Naive thymus-derived CD4-positive, alpha-beta T cell (primary cell): Measurements from ENCODE around the gene GPAT2. TPM values are rescaled to one million over a fixed set of nuclear protein-coding genes. Genes with fewer than 3 reads are reported as not detected.
"Not testable (repeated sequence)": the region's sequence is repeated elsewhere in the genome, so short reads cannot be mapped to it uniquely, and the experiment has no call there.

Experiments
- ATAC-seq: fragments of 150-1000 bp; cut with Tn5 transposase; 2 replicates; pipeline ENCODE4 v1.10.0; 2021; ENCODE audit warnings: mild to moderate bottlenecking, moderate library complexity
- CTCF ChIA-PET: fragments of 350-600 bp; sonication (Branson Sonifier 250); formaldehyde crosslinking; loops from one replicate; lab custom pipeline; 2021; ENCODE audit warnings: antibody characterized with exemption; lab: Charles Lee
- POLR2A ChIA-PET: fragments of 350-600 bp; sonication (Branson Sonifier 250); formaldehyde crosslinking; loops from one replicate; lab custom pipeline; 2021; ENCODE audit warnings: antibody characterized with exemption, inconsistent platforms; lab: Charles Lee
- DNase-seq, 9 donors: peaks; one replicate each; pipeline versions ENCODE4 v3.0.0 to v3.0.0-alpha.2; 2020 to 2022; ENCODE audit warnings: mixed read lengths in 1 of 9
- H3K27ac ChIP-seq: one replicate; pipeline ENCODE4 v1.7.0; 2013; ENCODE audit warnings: mild to moderate bottlenecking, low read depth, low read length, moderate library complexity
- H3K27me3 ChIP-seq, 2 donors: one replicate each; pipeline ENCODE4 v1.7.0; 2013; ENCODE audit warnings: low read length in 2 of 2, mild to moderate bottlenecking in 2 of 2, moderate library complexity in 2 of 2; ENCODE audit not compliant: control insufficient read depth in 2 of 2, insufficient read depth in 2 of 2
- H3K36me3 ChIP-seq, 3 experiments: 1 replicate in 2 of 3; 2 replicates in 1 of 3; pipeline ENCODE4 v1.7.0; 2013; ENCODE audit warnings: low read length in 3 of 3, mild to moderate bottlenecking in 3 of 3, moderate library complexity in 1 of 3; ENCODE audit not compliant: insufficient read depth in 3 of 3, control insufficient read depth in 2 of 3
- H3K4me1 ChIP-seq, 2 donors: one replicate each; pipeline ENCODE4 v1.7.0; 2013; ENCODE audit warnings: low read length in 2 of 2, mild to moderate bottlenecking in 2 of 2, moderate library complexity in 1 of 2; ENCODE audit not compliant: control insufficient read depth in 2 of 2, insufficient read depth in 2 of 2
- H3K4me3 ChIP-seq: 2 replicates; pipeline ENCODE4 v1.7.0; 2013; ENCODE audit warnings: mild to moderate bottlenecking, low read length
- H3K9me3 ChIP-seq, 3 experiments: 1 replicate in 2 of 3; 2 replicates in 1 of 3; pipeline ENCODE4 v1.7.0; 2013; ENCODE audit warnings: low read length in 3 of 3; ENCODE audit not compliant: control insufficient read depth in 2 of 3
- H3K27ac Mint-ChIP-seq, 9 donors: one replicate each; pipeline ENCODE4 v1.8.0; 2020 to 2022; ENCODE audit warnings: mixed read lengths in 9 of 9, mild to moderate bottlenecking in 8 of 9, moderate library complexity in 5 of 9, inconsistent platforms in 2 of 9
- H3K27me3 Mint-ChIP-seq, 5 donors: one replicate each; pipeline ENCODE4 v1.8.0; 2021 to 2022; ENCODE audit warnings: mixed read lengths in 5 of 5, mild to moderate bottlenecking in 1 of 5
- H3K36me3 Mint-ChIP-seq, 5 donors: one replicate each; pipeline ENCODE4 v1.8.0; 2020 to 2022; ENCODE audit warnings: mixed read lengths in 5 of 5, mild to moderate bottlenecking in 3 of 5, inconsistent platforms in 1 of 5
- H3K4me1 Mint-ChIP-seq, 7 donors: one replicate each; pipeline ENCODE4 v1.8.0; 2020 to 2022; ENCODE audit warnings: mixed read lengths in 7 of 7, mild to moderate bottlenecking in 3 of 7, inconsistent platforms in 1 of 7
- H3K4me3 Mint-ChIP-seq, 10 donors: one replicate each; pipeline ENCODE4 v1.8.0; 2020 to 2022; ENCODE audit warnings: mild to moderate bottlenecking in 10 of 10, mixed read lengths in 10 of 10, moderate library complexity in 6 of 10, inconsistent platforms in 2 of 10
- H3K9me3 Mint-ChIP-seq, 11 donors: one replicate each; pipeline ENCODE4 v1.8.0; 2020 to 2022; ENCODE audit warnings: mixed read lengths in 11 of 11, mild to moderate bottlenecking in 4 of 11, inconsistent platforms in 1 of 11, moderate library complexity in 1 of 11
- intact Hi-C, 2 donors: fragments of 100-400 bp; cut with micrococcal nuclease; formaldehyde crosslinking; loops; one replicate each; pipeline ENCODE4 v1.15.1; 2023
- polyA plus RNA-seq, 2 donors: library from polyadenylated mRNA; unstranded; fragments of 300-500 nt; fragmentation: Illumina TruSeq; gene quantifications; one replicate each; pipeline ENCODE4 v1.2.3, GENCODE V29; 2021
- total RNA-seq, 6 experiments: library from RNA in 5 of 6; stranded (reverse) in 5 of 6; gene quantifications; 1 replicate in 5 of 6; 2 replicates in 1 of 6; pipeline ENCODE4 v1.2.3 and lab custom pipeline; 2021 to 2026

The GPAT2 gene
- total and polyA plus RNA-seq, 7 experiments from 2014 or later: 0.34 to 11.3 (median 3.7) TPM

DNA sequence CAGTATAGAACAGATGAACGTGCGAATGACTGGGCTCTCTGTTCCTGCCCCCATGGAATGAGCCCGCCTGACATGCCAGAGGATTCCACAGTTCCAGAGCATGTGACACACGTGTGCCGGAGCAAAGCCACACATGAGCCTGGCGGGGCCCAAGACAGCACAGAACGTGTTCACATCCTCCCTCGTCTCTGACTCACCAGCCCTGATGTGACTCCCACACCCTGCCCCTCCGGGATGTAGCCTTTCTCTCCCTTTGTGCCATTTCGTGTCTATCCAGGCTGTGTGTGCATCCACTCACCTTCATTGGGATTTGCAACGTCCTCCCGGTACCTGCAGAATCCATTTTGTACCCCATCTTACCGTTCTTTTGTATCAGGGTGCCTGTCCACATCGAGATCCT is 838 bp upstream of the GPAT2 start:
- H3K27me3 Mint-ChIP-seq, H3K9me3 Mint-ChIP-seq, H3K27ac ChIP-seq, H3K9me3 ChIP-seq, H3K36me3 Mint-ChIP-seq, H3K4me1 Mint-ChIP-seq, POLR2A ChIA-PET, H3K4me1 ChIP-seq, H3K36me3 ChIP-seq, DNase-seq, H3K4me3 ChIP-seq, H3K4me3 Mint-ChIP-seq, H3K27me3 ChIP-seq, H3K27ac Mint-ChIP-seq, CTCF ChIA-PET, ATAC-seq, intact Hi-C loops: not testable (repeated sequence)

DNA sequence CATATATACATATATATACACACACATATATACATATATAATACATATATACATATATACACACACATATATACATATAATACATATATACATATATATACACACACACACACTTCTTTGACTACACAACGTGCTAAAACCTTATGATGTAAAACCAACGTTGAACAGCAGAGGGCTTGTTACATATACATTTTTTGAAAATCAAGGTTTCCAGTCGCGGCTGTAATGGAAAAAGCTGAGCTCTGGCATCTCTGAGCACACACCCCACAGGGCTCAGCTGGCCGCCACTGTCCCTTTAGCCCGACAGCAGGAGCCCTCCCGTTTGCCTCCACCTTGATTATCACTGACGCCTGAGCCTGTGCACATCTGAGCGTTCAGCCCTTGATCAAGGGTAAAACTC is 719 bp downstream of the GPAT2 start:
- not testable (repeated sequence) for H3K27ac Mint-ChIP-seq

DNA sequence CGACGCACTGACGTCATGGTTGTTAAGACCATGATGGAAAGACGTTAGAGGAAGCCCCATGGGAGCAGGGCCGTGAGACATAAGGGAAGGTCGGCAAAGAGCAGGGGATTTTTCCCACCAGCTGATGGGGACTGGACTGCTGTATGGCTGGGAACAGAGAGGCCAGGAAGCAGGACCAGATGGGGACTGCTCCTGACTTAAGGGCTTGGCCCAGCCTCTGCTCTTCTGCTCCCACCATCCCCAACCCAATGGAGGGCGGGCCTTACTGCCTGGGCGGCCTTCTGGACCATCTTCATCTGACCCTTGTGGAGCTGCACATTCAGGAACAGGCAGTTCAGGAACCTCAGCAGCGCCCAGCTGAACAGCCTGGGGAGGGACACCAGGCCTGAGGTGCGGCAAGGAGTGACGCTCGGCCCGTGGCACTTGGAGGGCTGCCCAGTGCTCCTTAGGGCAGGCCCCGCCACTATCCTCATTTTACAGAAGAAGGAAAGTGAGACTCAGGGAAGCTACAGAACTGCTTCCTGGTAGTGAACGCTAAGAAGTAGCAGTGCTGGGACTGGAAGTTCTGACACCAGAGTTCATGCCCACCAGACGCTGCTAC is 6.9 kb downstream of the GPAT2 start:
- H3K4me3 Mint-ChIP-seq, DNase-seq, H3K27me3 Mint-ChIP-seq, H3K4me3 ChIP-seq, intact Hi-C loops, H3K4me1 ChIP-seq, H3K4me1 Mint-ChIP-seq, CTCF ChIA-PET, H3K36me3 ChIP-seq, H3K27me3 ChIP-seq, ATAC-seq, H3K9me3 Mint-ChIP-seq, H3K9me3 ChIP-seq, H3K27ac ChIP-seq, POLR2A ChIA-PET, H3K36me3 Mint-ChIP-seq, H3K27ac Mint-ChIP-seq: not testable (repeated sequence)

More for the DNA sequence above, 719 bp downstream of the GPAT2 start:
- H3K27me3 Mint-ChIP-seq, intact Hi-C loops, H3K4me1 ChIP-seq, H3K36me3 Mint-ChIP-seq, DNase-seq, H3K4me3 Mint-ChIP-seq, H3K4me3 ChIP-seq, H3K36me3 ChIP-seq, CTCF ChIA-PET, ATAC-seq, H3K27ac ChIP-seq, POLR2A ChIA-PET, H3K4me1 Mint-ChIP-seq, H3K9me3 Mint-ChIP-seq, H3K9me3 ChIP-seq, H3K27me3 ChIP-seq: not testable (repeated sequence)

DNA sequence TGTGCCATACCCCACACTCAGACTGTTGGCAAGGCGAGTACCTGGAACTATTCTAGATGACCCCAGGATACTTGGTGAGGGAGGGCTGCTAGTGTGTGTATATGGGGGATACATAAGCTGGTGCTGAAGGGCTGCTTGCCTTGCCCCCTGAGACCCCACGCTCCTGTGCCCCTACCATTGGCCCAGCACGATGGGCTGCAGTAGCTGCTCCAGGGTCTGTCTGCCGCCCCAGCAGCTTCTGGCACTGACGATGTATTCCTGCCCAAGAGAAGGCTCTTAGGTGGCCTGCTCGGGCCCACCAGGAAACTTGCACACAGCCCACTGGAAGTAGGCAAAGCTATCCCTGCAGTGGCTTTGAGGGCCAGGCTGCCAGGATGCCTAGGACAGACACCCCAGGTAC is 9.0 kb downstream of the GPAT2 start:
- H3K9me3 ChIP-seq, DNase-seq, CTCF ChIA-PET, POLR2A ChIA-PET, H3K36me3 Mint-ChIP-seq, H3K4me3 Mint-ChIP-seq, H3K4me1 Mint-ChIP-seq, intact Hi-C loops, H3K4me3 ChIP-seq, H3K4me1 ChIP-seq, H3K27ac ChIP-seq, H3K27me3 ChIP-seq, H3K27me3 Mint-ChIP-seq, ATAC-seq, H3K36me3 ChIP-seq, H3K9me3 Mint-ChIP-seq, H3K27ac Mint-ChIP-seq: not testable (repeated sequence)

DNA sequence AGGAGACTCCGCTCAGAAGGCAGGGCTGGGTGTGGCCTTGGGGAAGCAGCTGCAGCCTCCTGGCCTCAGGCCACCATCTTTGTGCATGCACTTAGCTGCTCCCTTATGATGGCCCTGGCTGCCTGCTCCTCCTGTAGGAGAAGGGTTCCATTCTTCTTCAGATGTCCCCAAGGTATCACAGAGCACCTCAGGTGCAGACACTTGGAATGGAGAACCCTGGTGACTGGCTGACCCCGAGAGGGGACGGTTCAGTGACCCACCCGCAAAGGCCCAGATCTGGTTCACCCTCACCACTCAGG is 9.6 kb downstream of the GPAT2 start:
- intact Hi-C loops: no loop called here
- ATAC-seq: no peak
- DNase-seq: no peak
- Histone ChIP-seq H3K27ac (no peak overlapping the region), H3K27me3 (no peaks in the 10 kb centered on the region), H3K4me1 (no peaks in the 10 kb centered on the region), H3K36me3 (no peaks in the 10 kb centered on the region), H3K9me3 (no peaks in the 10 kb centered on the region), H3K4me3 (no peak overlapping the region)
- CTCF ChIA-PET: interaction anchor here (1.1 kb wide), 1 partner anchor 93 kb away, joined by 3 read pairs; no protein-coding TSS in a partner anchor
- no peaks in the 10 kb centered on the region for H3K27me3 Mint-ChIP-seq
- H3K27ac Mint-ChIP-seq: no peak overlapping the region
- H3K9me3 Mint-ChIP-seq: no peaks in the 10 kb centered on the region
- H3K36me3 Mint-ChIP-seq: no peaks in the 10 kb centered on the region
- no peak overlapping the region for H3K4me3 Mint-ChIP-seq
- peaks cover 0 to 3% (median 0%) of the 10 kb centered on the region in 7 donors for H3K4me1 Mint-ChIP-seq
- POLR2A ChIA-PET: no interaction called here

DNA sequence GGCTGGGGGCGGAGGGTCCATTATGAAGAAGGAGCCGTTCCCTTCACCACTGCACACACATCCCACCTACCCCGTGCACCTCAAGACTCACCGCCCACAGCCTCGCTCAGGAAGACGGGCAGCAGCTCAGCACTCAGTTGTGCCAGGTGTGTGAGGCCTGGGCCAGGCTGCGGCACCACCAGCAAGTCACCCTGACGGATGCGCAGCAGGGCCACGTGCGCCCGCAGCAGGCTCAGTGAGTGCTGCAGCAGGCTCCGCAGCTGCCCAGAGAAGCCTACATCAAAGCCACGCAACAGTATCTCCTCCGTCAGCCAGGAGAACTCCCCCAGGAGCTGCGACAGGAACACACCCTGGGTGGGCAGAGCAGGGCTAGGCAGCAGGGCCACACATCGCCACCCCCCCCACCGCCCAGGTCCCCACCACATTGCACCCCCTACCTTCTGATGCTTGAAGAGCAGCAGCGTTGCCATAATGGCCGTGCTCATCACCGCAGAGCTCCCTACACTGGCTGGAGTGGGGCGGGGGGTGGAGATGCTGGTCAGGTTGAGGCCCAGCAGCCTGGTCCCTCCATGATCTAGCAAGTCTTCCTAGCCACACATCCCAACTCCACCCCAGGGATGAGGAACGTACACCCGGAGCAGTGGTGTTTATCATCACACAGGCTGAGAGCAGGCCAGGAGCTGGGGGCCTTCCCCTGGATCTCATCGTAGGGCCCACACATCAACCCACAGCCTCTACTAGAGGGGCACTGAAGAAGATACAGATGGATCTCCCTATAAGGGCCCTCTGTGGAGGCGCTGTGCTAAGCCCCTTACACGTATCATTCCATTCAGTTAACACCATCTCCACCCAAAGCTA is 10.2 kb downstream of the GPAT2 start:
- no peaks in the 10 kb centered on the region for H3K9me3 ChIP-seq
- H3K4me1 ChIP-seq: no peaks in the 10 kb centered on the region
- no peak overlapping the region for H3K4me3 Mint-ChIP-seq
- peaks cover 0 to 3% (median 0%) of the 10 kb centered on the region in 7 donors for H3K4me1 Mint-ChIP-seq
- ATAC-seq (no peak), DNase-seq (no peak)
- intact Hi-C loops: no loop called here
- no peaks in the 10 kb centered on the region for H3K36me3 Mint-ChIP-seq
- no peaks in the 10 kb centered on the region for H3K27me3 ChIP-seq
- H3K4me3 ChIP-seq: no peak overlapping the region
- H3K9me3 Mint-ChIP-seq: no peaks in the 10 kb centered on the region
- no peaks in the 10 kb centered on the region for H3K36me3 ChIP-seq
- ChIA-PET CTCF (interaction anchor here (1.1 kb wide), 1 partner anchor 94 kb away, joined by 3 read pairs; no protein-coding TSS in a partner anchor), POLR2A (no interaction called here)
- no peak overlapping the region for H3K27ac Mint-ChIP-seq
- no peaks in the 10 kb centered on the region for H3K27me3 Mint-ChIP-seq
- no peak overlapping the region for H3K27ac ChIP-seq

DNA sequence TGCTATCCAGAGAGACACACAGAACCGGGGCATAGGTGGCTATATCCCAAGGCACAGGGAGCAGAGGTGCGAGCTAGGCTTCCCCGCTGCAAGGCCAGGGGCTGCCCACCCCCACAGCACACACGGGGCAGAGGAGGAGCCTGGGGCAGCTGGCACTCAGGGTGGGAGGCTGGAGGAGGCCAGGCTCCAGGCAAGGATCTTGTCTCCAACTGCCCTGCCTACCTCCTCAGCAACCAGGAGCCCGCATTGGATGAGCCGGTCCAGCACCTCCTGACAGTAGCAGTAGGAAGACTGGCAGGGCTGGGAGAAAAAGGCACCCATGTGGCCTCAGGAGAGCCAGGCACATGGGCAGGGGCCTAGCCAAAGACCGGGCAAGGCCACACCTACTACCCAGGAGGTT is 11.0 kb downstream of the GPAT2 start:
- H3K27ac ChIP-seq, H3K36me3 ChIP-seq, intact Hi-C loops, H3K27ac Mint-ChIP-seq, H3K4me1 ChIP-seq, POLR2A ChIA-PET, H3K4me1 Mint-ChIP-seq, ATAC-seq, H3K9me3 ChIP-seq, H3K27me3 ChIP-seq, H3K27me3 Mint-ChIP-seq, H3K9me3 Mint-ChIP-seq, H3K4me3 ChIP-seq, DNase-seq, H3K36me3 Mint-ChIP-seq, H3K4me3 Mint-ChIP-seq: not testable (repeated sequence)
- CTCF ChIA-PET: interaction anchor here (0.6 to 1.9 kb wide), 3 partner anchors 93 to 138 kb away, joined by 5 to 6 read pairs (median 6); no protein-coding TSS in a partner anchor
